GM12878 (cell line): ENCODE measurements around the gene MAP7. TPM values are rescaled to one million over a fixed set of nuclear protein-coding genes. Genes with fewer than 3 reads are reported as not detected.

Source experiments
- ATAC-seq: fragments of 200-7000 bp; cut with Tn5 transposase; 3 replicates; pipeline ENCODE4 v1.9.1; 2020; ENCODE audit warnings: mild to moderate bottlenecking, moderate library complexity
- BruUV-seq: library from RNA; stranded (reverse); fragments of 400-500 nt; replicated peaks from 2 replicates; lab custom pipeline; 2021; lab: Mats Ljungman, UMichigan
- CTCF ChIA-PET: fragments of 300-600 bp; sonication (Branson Sonifier 250); formaldehyde crosslinking; extraction: SDS; loops from one replicate; lab custom pipeline; 2021; ENCODE audit warnings: inconsistent platforms; lab: Yijun Ruan, JAX
- POLR2A ChIA-PET: fragments of 350-600 bp; formaldehyde crosslinking; extraction: SDS; loops from one replicate; lab custom pipeline; 2021; ENCODE audit warnings: inconsistent platforms; lab: Charles Lee
- RAD21 ChIA-PET: fragments of 300-600 bp; sonication (Branson Sonifier 250); formaldehyde crosslinking; loops from one replicate; lab custom pipeline; 2023; ENCODE audit warnings: antibody characterized with exemption; ENCODE audit not compliant: unreplicated experiment; lab: Charles Lee
- SMC1A ChIA-PET: fragments of 300-600 bp; sonication (Branson Sonifier 250); formaldehyde crosslinking; loops from one replicate; lab custom pipeline; 2023; ENCODE audit not compliant: unreplicated experiment, uncharacterized antibody; lab: Charles Lee
- DNase-seq: peaks from one replicate; pipeline ENCODE4 v3.0.0-alpha.2; 2011; ENCODE audit warnings: low read depth, low spot score
- FAIRE-seq: peaks from 3 replicates; lab custom pipeline; 2011; peaks lifted over from hg19 to GRCh38; lab: Jason Lieb, UNC
- H2AFZ ChIP-seq: 2 replicates; pipeline ENCODE4 v1.6.0; 2011; ENCODE audit warnings: low read depth, low read length, control low read depth; ENCODE audit not compliant: control insufficient read depth
- H3K27ac ChIP-seq: 2 replicates; pipeline ENCODE4 v1.5.1; 2011; ENCODE audit warnings: control low read depth; ENCODE audit not compliant: control insufficient read depth, insufficient read depth
- H3K27me3 ChIP-seq, 2 experiments: replicated peaks in 1 of 2; 2 replicates each; pipeline versions ENCODE4 v1.6.0 to v1.6.1; 2011; ENCODE audit warnings: low read length in 1 of 2; ENCODE audit not compliant: control insufficient read depth in 2 of 2, insufficient read depth in 2 of 2
- H3K36me3 ChIP-seq, 2 experiments: 2 replicates each; pipeline ENCODE4 v1.5.1; 2011; ENCODE audit warnings: low read length in 1 of 2; ENCODE audit not compliant: control insufficient read depth in 2 of 2, insufficient read depth in 2 of 2
- H3K4me1 ChIP-seq: 2 replicates; pipeline ENCODE4 v1.6.1; 2011; ENCODE audit warnings: mild to moderate bottlenecking, low read length, moderate library complexity, mixed read lengths; ENCODE audit not compliant: control insufficient read depth, insufficient read depth
- H3K4me2 ChIP-seq: 2 replicates; pipeline ENCODE4 v1.6.0; 2011; ENCODE audit warnings: control low read depth; ENCODE audit not compliant: control insufficient read depth, insufficient read depth
- H3K4me3 ChIP-seq: fragments of 200-600 bp; sonication (generic); 2 replicates; pipeline ENCODE4 v1.5.1; 2016
- H3K79me2 ChIP-seq: 2 replicates; pipeline ENCODE4 v1.6.0; 2011; ENCODE audit warnings: low read length; ENCODE audit not compliant: control insufficient read depth, insufficient read depth
- H3K9ac ChIP-seq: 2 replicates; pipeline ENCODE4 v1.8.0; 2011; ENCODE audit warnings: low read length, control low read depth, mixed read lengths; ENCODE audit not compliant: control insufficient read depth, insufficient read depth
- H3K9me3 ChIP-seq: replicated peaks from 3 replicates; pipeline ENCODE4 v1.5.1; 2011; ENCODE audit warnings: mild to moderate bottlenecking, low read length; ENCODE audit not compliant: control insufficient read depth, insufficient read depth
- H4K20me1 ChIP-seq: 2 replicates; pipeline ENCODE4 v1.6.0; 2011; ENCODE audit not compliant: control insufficient read depth, insufficient read depth
- BRCA1 ChIP-seq: IDR thresholded peaks from 2 replicates; pipeline ENCODE4 v1.6.1; 2011; ENCODE audit warnings: low read depth, low read length, improper control_type of control experiment
- E4F1 ChIP-seq: fragments of 450-650 bp; IDR thresholded peaks from 2 replicates; pipeline ENCODE4 v1.6.1; 2018; ENCODE audit warnings: borderline replicate concordance, mild to moderate bottlenecking; ENCODE audit not compliant: partially characterized antibody
- ETV6 ChIP-seq, 2 experiments: fragments of 450-650 bp in 1 of 2; IDR thresholded peaks in 1 of 2; conservative IDR thresholded peaks in 1 of 2; 2 replicates each; pipeline ENCODE4 v1.6.1; 2014; ENCODE audit warnings: antibody characterized with exemption in 1 of 2, borderline replicate concordance in 1 of 2, low read depth in 1 of 2, mild to moderate bottlenecking in 1 of 2, moderate library complexity in 1 of 2
- IRF3 ChIP-seq: fragments of 450-650 bp; IDR thresholded peaks from 2 replicates; pipeline ENCODE4 v1.6.1; 2014; ENCODE audit warnings: mild to moderate bottlenecking
- PAX5 ChIP-seq: IDR thresholded peaks from 2 replicates; pipeline ENCODE4 v1.6.1; 2011; ENCODE audit warnings: low read depth, low read length, borderline replicate concordance
- TARDBP ChIP-seq: IDR thresholded peaks from 2 replicates; pipeline ENCODE4 v1.6.1; 2016; ENCODE audit warnings: borderline replicate concordance
- TCF7 ChIP-seq: IDR thresholded peaks from 2 replicates; pipeline ENCODE4 v1.6.1; 2014; ENCODE audit warnings: antibody characterized with exemption, borderline replicate concordance
- WGBS: methylation state at CpG from one replicate; pipeline ENCODE4 v1.1.6; 2016; ENCODE audit warnings: low lambda C conversion rate; ENCODE audit not compliant: insufficient replicate concordance, insufficient coverage; ENCODE audit errors: missing lambda C conversion rate; 5-methylcytosine and 5-hydroxymethylcytosine counted together
- in situ Hi-C: fragments of 300-500 bp; cut with MboI; formaldehyde crosslinking; loops from 9 replicates; pipeline ENCODE4 v1.14.3; 2018; ENCODE audit warnings: mixed read lengths
- intact Hi-C: fragments of 100-400 bp; cut with micrococcal nuclease; formaldehyde crosslinking; loops from one replicate; pipeline ENCODE4 v1.14.2; 2022; ENCODE audit not compliant: unreplicated experiment
- polyA plus RNA-seq, 11 experiments: library from polyadenylated mRNA; depleted of rRNA in 4 of 11; unstranded in 6 of 11; stranded (reverse) in 5 of 11; fragments of >200 nt; fragmentation: Nextera tagmentation in 4 of 11; fragmentation: Illumina TruSeq in 1 of 11; extraction: Ambion mirVana in 4 of 11; extraction: Trizol in 1 of 11; gene quantifications; 1 replicate in 1 of 11; 2 replicates in 10 of 11; pipeline versions ENCODE4 v1.2.1 to v1.2.3, GENCODE V29; 2011 to 2016; ENCODE audit warnings: inconsistent platforms in 2 of 11, missing spikeins in 2 of 11, low read depth in 1 of 11
- total RNA-seq, 4 experiments: library from RNA; depleted of rRNA in 3 of 4; stranded (reverse); fragments of >200 nt in 3 of 4; fragmentation: Illumina TruSeq in 1 of 4; extraction: Trizol in 1 of 4; gene quantifications; 2 replicates each; pipeline versions ENCODE4 v1.2.1 to v1.2.3, GENCODE V29; 2013 to 2021

MAP7 gene
- total and polyA plus RNA-seq, 10 of the 15 experiments (the other 5 are each of a cell fraction or from before 2014, with no cell fraction given): 0.04 to 0.17 (median 0.08) TPM; not detected in 2

GRCh38 chr6:136523196-136523595, 27.0 kb downstream of the MAP7 start:
- Histone ChIP-seq H3K4me2 (no peak overlapping the region), H3K4me3 (no peak overlapping the region), H3K9me3 (no peaks in the 10 kb centered on the region), H4K20me1 (no peaks in the 10 kb centered on the region), H3K4me1 (no peaks in the 10 kb centered on the region), H3K27me3 (peaks cover 0 to 3% of the 10 kb centered on the region in 2 experiments; a peak in 1 of 4 replicates), H3K27ac (no peak overlapping the region), H3K9ac (no peak overlapping the region), H2AFZ (no peak overlapping the region), H3K36me3 (no peaks in the 10 kb centered on the region), H3K79me2 (no peaks in the 10 kb centered on the region)
- RAD21 ChIA-PET: no interaction called here
- no peak for ATAC-seq
- DNase-seq: no peak
- intact Hi-C loops: no loop called here
- no TSS peak for BruUV-seq
- SMC1A ChIA-PET: no interaction called here
- no peak for FAIRE-seq
- CTCF ChIA-PET: interaction anchor here (1.4 kb wide), 1 partner anchor 27 kb away, joined by 3 read pairs; the partner anchor contains the start of gene MAP7
- no peak for TF ChIP-seq TARDBP
- TF ChIP-seq TCF7: no peak
- TF ChIP-seq BRCA1: no peak
- no peak for TF ChIP-seq ETV6 (conservative IDR thresholded peaks at IDR 0.05 in 1 of 2, IDR thresholded peaks at IDR 0.05 in 1 of 2; ENCODE audit: borderline replicate concordance in 1 of 2, low read depth in 1 of 2)
- TF ChIP-seq E4F1: no peak
- no peak for TF ChIP-seq PAX5
- TF ChIP-seq IRF3: no peak
- 21% methylated on average over 4 of the region's 4 CpGs for WGBS
- in situ Hi-C loops: no loop called here
- POLR2A ChIA-PET: no interaction called here
